HUDEP-2 (cell line): ENCODE measurements around the gene KRTAP5-5.
"Not testable (repeated sequence)": the region's sequence is repeated elsewhere in the genome, so short reads cannot be mapped to it uniquely, and the experiment has no call there.

ENCODE experiments used
- DNase-seq, 76 experiments: peaks; one replicate each; lab custom pipeline; 2025; ENCODE audit not compliant: unreplicated experiment in 76 of 76; lab: John Stamatoyannopoulos, UW

The KRTAP5-5 gene, protein sequence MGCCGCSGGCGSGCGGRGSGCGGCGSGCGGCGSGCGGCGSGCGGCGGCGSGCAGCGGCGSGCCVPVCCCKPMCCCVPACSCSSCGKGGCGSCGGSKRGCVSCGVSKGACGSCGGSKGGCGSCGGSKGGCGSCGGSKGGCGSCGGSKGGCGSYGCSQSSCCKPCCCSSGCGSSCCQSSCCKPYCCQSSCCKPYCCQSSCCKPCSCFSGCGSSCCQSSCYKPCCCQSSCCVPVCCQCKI

DNA sequence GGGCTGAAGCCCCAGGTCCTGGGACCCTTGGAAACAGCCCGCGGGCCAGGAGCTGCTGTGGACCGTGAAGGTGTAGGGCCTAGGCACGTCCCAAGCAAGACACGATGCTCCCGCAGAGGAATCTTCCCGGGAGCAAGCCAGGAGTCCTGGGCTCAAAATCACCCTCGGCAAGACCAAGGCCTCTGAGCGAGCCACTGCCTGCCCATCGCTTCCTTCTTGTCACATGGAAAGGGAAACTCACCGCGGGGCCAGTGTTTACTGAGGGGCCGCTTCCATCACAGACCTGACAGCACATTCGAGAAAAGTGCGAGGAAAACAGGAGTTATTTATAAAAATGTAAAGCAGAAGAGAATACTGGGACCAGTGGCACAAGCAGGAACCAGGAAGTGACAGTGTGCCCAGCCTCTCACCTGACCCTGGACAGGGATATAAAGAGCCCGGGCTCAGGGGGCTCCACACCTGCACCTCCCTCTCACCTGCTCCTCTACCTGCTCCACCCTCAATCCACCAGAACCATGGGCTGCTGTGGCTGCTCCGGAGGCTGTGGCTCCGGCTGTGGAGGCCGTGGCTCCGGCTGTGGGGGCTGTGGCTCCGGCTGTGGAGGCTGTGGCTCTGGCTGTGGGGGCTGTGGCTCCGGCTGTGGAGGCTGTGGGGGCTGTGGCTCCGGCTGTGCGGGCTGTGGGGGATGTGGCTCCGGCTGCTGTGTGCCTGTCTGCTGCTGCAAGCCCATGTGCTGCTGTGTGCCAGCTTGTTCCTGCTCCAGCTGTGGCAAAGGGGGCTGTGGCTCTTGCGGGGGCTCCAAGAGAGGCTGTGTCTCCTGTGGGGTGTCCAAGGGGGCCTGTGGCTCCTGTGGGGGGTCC, at the start of gene KRTAP5-5:
Gene KRTAP5-5, plus strand, starts transcription at position 450 of the 860 bp plus-strand sequence. Its CDS starts 66 bp downstream, at position 516.
- no peak for DNase-seq

DNA sequence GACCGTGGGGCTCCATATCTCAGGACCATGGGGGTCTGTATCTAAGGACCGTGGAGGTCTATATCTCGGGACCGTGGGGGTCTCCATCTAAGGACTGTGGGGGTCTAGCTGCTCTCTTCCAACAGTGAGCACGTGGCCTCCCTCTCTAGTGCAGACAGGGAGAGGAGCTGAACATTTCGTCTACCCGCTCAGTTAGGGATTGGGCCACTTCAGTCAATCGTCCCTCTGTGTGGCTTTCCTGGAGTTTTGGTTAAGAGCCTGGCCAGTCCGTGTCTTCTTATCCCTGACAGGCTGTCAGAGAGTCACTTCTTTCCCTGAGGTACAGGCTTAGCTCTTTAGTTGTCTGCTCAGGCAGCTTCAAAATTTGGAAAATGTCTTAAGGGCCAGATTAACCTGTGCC, 47.6 kb upstream of the KRTAP5-5 start:
- DNase-seq, result no peak

DNA sequence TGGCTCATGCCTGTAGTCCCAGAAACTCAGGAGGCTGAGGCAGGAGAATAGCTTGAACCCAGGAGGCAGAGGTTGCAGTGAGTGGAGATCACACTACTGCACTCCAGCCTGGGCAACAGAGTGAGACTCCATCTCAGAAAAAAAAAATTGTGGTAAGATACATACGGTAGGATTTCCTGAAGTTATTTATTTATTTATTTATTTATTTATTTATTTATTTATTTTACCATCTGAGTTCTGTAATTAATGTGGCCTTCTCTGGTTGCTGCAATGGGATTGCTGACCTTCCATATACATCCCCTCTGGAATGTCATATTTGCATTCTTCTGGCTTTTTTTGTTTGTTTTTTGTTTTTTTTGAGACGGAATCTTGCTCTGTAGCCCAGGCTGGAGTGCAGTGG, 46.7 kb upstream of the KRTAP5-5 start:
- DNase-seq, result not testable (repeated sequence)

DNA sequence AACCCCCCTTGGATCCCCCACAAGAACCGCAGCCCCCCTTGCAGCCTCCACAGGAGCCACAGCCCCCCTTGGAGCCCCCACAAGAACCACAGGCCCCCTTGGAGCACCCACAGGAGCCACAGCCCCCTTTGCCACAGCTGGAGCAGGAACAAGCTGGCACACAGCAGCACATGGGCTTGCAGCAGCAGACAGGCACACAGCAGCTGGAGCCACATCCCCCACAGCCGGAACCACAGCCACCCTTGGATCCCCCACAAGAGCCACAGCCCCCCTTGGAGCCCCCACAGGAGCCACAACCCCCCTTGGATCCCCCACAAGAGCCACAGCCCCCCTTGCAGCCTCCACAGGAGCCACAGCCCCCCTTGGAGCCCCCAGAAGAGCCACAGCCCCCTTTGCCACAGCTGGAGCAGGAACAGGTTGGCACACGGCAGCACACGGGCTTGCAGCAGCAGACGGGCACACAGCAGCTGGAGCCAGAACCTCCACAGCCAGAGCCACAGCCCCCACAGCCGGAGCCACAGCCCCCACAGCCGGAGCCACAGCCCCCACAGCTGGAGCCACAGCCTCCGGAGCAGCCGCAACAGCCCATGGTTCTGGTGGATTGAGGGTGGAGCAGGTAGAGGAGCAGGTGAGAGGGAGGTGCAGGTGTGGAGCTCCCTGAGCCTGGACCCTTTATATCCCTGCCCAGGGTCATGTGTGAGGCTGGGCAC, 44.8 kb upstream of the KRTAP5-5 start, which contains the start of gene KRTAP5-1:
Gene KRTAP5-1, minus strand, starts transcription at position 623 of the 710 bp plus-strand sequence. Its CDS starts 34 bp downstream, at position 589.
- DNase-seq, result not testable (repeated sequence)

DNA sequence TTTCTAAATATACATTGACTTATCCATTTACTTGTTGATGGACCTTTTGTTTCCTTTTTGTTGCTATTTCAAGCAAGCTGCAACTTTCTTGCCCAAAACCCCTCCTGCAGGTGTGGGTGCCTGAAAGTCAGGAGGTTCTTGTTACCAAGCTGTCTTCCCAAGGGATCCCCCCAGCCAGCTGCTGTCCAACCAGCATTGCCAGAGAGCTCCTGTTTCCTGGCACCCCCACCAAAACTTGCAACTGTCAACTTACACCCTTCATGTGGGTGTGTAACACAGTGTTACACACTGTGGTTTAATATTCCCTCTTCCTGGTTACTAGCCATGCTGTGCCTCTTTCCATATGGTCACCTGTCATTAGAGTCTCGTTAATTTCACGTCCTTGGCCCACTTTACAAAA, 42.9 kb upstream of the KRTAP5-5 start:
- DNase-seq, result no peak

DNA sequence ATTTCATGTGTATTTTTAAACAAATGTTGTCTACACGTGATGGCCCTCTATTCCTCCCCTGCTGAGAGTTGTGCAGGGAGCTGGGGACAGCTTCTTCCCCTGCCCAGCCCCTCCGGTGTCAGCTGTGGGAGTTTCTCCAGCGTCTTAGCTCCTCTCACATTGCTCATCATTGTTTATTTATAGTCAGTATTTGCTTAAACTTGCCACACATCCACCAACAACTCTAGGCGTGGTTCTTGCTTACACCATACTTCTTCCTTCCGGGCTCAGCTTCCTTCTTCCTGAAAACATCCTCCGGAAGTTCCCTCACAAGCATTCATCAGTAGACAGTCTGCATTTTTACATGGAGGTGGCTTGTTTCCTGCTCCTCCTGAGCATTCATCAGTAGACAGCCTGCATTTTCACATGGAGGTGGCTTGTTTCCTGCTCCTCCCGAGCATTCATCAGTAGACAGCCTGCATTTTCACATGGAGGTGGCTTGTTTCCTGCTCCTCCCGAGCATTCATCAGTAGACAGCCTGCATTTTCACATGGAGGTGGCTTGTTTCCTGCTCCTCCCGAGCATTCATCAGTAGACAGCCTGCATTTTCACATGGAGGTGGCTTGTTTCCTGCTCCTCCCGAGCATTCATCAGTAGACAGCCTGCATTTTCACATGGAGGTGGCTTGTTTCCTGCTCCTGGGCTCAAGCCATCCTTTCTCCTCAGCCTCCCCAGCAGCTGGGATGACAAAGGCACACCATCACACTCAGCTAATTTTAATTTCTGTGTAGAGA, 40.2 kb upstream of the KRTAP5-5 start:
- not testable (repeated sequence) for DNase-seq

DNA sequence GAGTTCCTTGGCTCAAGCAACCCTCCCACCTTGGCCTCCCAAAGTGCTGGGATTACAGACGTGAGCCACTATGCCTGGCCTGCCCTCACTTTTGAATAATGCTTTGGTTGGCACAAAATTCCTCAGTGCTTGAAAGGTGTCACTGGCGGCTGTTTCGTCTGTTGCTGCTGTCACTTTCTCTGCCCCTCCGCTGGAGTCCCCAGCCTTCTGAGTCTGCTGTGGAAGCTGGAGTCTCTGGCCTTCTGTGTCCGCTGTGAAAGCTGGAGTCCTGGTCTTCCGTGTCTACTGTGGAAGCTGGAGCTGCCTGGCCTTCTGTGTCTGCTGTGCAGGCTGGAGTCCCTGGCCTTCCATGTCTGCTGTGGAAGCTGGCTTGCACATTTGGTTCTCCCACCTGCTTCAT, 39.6 kb upstream of the KRTAP5-5 start:
- DNase-seq, result no peak

DNA sequence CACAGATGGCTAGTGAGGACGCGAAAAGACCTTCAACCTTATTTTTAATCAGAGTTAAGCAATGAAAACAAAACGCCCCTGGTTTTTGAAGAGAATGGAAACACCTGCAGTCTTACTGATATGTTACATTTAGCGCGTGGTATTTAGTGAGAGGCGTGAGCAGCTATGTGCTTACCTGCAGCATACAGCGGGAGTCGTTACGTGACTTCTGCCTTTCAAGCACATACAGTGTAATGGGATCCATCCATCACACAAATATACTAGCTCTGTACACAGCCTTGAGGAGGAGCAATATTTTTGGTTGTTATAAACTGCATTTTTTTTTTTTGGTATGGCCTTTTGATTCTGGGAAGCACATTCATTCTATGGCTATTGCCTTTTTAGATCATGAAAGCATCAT, 36.9 kb upstream of the KRTAP5-5 start:
- no peak for DNase-seq

DNA sequence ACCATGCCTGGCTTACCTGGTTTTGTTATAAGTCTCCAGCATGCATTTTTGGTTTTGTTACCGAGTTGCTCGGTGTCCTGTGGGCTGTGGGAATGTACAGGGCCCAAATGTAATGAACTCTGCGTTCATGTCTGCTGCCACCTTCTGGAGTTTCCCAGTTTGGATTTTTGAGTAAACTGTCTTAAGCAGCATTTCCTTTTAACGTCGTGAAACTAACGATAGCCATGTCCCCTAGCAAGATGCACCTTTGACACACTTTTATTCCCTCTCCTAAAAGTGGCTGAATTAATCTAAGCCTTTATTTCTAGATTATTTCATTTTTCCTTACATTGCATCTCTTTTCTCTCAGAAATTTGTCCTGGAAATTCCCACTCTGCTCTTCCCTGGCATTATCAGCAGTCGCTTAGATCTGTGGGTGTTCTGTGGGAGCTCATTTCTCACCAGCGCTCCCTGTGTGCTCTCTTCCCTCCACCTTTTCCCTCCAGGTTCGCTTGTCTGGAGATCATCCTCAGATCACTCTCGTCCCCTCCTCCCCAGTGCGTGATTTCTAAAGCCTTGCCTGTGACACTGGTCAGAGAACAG, 33.5 kb upstream of the KRTAP5-5 start:
- DNase-seq, result not testable (repeated sequence)

DNA sequence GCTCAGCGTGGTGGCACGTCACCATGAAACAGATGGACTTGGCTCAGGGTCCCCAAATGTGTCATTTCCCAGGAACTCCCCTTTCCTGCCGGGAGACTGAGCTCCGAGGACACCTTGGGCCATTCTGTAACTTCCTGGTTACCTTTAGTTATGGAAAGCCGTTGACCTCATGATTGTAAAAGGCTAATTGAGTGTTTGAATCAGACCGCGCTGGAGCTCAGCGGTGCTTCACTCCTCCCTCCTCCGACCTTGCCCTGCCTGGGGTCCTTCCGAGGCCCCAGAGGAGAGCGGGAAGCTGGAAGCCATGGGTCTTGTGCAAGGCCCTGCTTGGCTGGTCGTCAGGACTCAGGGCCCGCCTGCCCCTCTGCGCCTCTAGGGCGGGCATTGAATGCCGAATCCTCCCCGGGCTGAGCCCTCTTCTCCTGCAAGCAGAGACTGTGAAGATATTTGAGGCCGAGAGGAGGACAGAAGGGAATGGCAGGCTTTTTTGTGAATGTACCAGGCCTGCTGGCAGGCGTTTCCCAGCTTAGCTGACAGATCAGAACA, 32.9 kb upstream of the KRTAP5-5 start:
- DNase-seq, result not testable (repeated sequence)

DNA sequence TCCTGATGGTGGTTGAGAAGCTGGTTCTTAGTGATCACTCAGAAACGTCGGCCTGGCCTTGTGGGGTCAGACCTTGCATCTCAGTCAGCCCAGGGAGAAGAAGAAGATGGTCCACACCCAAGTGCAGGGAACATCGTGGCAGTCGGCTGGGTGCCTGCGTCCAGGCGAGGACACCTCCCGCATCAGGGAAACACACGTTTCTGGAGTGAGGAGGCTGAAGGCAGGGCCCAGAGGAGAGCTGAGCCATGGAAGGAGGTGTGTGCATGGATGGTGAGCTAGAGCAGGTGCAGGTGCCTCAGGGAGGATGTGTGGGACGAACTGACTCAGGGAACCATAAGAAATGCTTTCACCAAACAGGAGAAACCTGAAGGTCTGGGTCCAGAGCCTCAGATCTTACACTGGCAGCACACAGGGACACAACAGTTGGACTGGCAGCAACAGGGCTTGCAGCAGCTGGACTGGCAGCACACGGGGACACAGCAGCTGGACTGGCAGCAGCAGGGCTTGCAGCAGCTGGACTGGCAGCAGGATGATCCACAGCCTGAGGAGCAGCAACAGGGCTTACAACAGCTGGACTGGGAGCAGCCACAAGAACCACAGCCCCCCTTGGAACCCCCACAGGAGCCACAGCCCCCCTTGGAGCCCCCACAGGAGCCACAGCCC, 32.1 kb upstream of the KRTAP5-5 start:
- DNase-seq, result no peak

DNA sequence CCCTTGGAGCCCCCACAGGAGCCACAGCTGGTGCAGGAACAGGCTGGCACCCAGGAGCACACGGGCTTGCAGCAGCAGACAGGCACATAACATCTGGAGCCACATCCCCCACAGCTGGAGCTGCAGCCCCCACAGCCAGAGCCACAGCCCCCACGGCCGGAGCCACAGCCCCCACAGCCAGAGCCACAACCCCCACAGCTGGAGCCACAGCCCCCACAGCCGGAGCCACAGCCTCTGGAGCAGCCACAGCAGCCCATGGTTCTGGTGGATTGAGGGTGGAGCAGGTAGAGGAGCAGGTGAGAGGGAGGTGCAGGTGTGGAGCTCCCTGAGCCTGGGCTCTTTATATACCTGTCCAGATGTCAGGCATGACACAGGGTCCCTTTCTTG, 31.6 kb upstream of the KRTAP5-5 start, which contains the start of gene KRTAP5-2:
Gene KRTAP5-2, minus strand, starts transcription at position 301 of the 387 bp plus-strand sequence. Its CDS starts 44 bp downstream, at position 257.
- DNase-seq, result no peak

DNA sequence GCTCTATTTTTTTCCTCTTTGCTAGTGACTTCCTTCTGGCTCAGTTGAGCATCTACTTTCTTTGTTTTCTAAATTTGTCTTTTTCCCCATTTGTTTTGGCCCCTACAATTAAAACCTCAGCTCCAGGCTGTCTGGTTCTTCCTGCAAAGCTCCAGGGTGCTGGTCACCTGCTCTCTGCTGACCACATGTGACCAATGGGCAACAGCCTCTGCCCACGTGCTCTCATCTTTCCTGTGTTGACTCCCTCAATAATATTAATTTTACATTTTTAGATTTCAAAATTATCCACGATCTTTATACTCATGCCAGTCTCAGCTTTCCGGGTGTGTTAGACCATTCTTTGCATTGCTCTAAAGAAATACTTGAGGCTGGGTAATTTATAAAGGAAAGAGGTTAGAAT, 31.2 kb upstream of the KRTAP5-5 start:
- not testable (repeated sequence) for DNase-seq

DNA sequence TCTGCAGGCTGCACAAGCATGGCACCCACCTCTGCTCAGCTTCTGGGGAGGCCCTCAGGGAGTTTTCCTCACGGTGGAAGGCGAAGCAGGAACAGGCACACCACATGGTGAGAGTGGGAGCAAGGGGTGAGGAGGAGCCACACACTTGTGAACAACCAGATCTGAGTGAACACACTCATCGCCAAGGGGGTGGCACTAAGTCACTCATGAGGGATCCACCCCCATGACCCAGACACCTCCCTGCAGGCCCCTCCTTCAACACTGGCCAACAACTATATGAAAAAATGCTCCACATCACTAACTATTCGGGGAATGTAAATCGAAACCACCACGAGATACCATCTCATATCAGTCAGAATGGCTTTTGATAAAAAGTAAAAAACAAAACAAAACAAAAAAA, 30.8 kb upstream of the KRTAP5-5 start:
- DNase-seq, result no peak

DNA sequence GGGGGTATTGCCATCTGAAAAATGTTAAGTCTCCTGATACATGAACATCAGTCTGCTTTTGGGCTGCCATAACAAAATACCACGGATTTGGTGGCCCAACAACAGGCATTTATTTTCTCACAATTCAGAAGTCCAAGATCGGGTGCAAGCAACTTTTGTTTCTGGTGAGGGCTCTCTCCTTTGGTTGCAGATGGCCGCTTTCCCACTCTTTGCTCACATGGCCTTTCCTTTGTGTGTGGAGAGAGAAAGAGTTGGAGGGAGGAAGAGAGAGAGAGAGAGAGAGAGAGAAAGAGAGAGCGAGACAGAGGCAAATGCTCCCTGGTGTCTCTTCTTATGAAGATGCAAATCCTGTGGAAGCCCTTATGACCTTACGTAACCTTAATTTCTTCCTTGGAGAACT, 28.9 kb upstream of the KRTAP5-5 start:
- DNase-seq, result no peak

DNA sequence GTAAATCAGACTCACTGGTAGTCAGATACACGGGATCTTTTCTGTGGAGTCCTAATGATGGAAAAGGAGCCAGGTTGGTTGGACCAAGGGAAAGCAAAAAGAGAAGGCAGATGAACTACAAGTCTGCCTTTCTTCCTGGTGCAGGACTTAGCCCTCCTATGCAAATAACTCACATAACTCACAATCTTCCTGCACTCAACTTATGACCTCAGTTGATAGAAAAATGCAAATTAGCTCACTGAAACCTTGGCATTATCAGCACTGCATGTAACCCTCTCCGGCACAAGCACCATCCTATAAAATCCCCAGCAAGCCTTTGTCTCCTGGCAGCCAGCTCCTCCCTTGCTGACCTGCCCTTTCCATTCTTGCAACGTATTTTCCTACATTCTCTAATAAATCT, 27.9 kb upstream of the KRTAP5-5 start:
- not testable (repeated sequence) for DNase-seq

DNA sequence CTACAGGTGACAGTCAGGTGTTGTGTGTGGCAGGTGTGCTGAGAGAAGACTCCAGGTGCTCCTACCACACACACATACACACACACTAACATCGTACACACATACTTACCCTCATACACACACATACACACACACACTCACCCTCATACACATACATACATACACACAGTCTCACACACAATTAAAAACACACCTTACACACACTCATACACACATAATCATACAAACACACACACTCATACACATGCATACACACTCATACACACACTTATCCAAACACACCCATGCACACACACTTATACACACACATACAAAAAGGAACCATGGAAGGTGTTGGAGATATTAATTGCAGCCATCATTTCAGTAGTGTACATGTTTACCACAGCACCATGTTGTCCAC, 25.9 kb upstream of the KRTAP5-5 start:
- DNase-seq, result no peak

DNA sequence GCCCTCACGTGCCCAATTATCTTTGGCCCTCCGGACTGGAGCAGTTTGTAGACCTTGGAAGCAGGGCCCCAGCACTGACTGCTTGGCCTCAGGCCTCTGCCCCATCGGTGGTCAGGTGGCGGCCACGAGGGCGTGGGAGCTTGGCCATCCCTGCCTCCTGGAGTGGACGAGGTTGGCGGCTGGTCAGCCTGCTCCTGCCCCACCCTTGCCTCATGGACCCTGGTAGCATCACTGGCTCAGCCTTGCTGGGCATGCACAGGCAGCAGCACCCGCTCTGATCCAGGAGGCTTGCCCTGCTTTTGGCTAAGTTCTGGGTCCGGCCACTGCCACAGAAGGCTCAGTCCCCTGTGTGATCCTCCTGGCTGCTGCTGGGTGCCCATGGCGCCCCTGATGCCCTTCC, 25.4 kb upstream of the KRTAP5-5 start:
- DNase-seq, result no peak

DNA sequence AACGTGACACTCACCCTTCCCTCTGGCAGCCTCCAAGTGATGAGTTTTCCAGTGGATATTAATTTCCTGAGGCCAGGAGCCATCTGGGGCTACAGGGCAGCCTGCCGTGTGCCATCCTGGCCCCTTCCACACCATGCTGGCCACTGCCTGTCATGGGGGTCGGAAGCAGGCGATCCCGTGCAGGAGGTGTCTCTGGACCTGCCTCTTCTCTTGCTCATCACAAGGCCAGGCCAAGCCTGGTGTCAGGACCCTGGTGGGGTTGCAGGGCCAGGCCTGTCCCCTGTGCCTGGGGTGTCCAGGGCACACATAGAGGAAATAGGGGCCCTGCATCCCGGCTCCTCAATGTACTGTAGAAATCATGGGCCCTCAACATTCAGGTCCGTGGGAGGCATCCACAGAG, 24.9 kb upstream of the KRTAP5-5 start:
- no peak for DNase-seq
